Panc1 (cell line): ENCODE results near the gene USP30. TPM values are rescaled to one million over a fixed set of nuclear protein-coding genes. Genes with fewer than 3 reads are reported as not detected.
"Not testable (repeated sequence)": the region's sequence is repeated elsewhere in the genome, so short reads cannot be mapped to it uniquely, and the experiment has no call there.

Source experiments
- ATAC-seq: fragments of 200-7000 bp; cut with Tn5 transposase; 2 replicates; pipeline ENCODE4 v1.9.1; 2020; ENCODE audit warnings: mild to moderate bottlenecking, moderate library complexity
- BruUV-seq: library from RNA; stranded (reverse); fragments of 400-500 nt; replicated peaks from 2 replicates; lab custom pipeline; 2021; lab: Mats Ljungman, UMichigan
- CTCF ChIA-PET: fragments of 300-600 bp; sonication (Branson Sonifier 250); formaldehyde crosslinking; loops from one replicate; lab custom pipeline; 2022; ENCODE audit warnings: antibody characterized with exemption; lab: Charles Lee
- POLR2A ChIA-PET: fragments of 300-600 bp; sonication (Branson Sonifier 250); formaldehyde crosslinking; loops from one replicate; lab custom pipeline; 2022; ENCODE audit warnings: antibody characterized with exemption; lab: Charles Lee
- DNase-seq: peaks from one replicate; pipeline ENCODE4 v3.0.0-alpha.2; 2010; ENCODE audit warnings: low read depth, low spot score
- H3K27ac ChIP-seq: 2 replicates; pipeline ENCODE4 v1.5.1; 2011; ENCODE audit warnings: mild to moderate bottlenecking, low read length, inconsistent platforms
- H3K27me3 ChIP-seq: fragments of 200-500 bp; sonication (Bioruptor generic); 2 replicates; pipeline ENCODE4 v1.6.0; 2014; ENCODE audit warnings: low read length, inconsistent platforms; ENCODE audit not compliant: control insufficient read depth, insufficient read depth
- H3K36me3 ChIP-seq: fragments of 200-500 bp; sonication (Bioruptor generic); 2 replicates; pipeline ENCODE4 v1.5.1; 2014; ENCODE audit warnings: inconsistent platforms, mild to moderate bottlenecking, low read length, moderate library complexity; ENCODE audit not compliant: control insufficient read depth, insufficient read depth
- H3K4me1 ChIP-seq: 2 replicates; pipeline ENCODE4 v1.5.1; 2011; ENCODE audit warnings: inconsistent platforms, mild to moderate bottlenecking, low read length, moderate library complexity; ENCODE audit not compliant: control insufficient read depth, insufficient read depth
- H3K4me3 ChIP-seq, 2 experiments: 2 replicates each; pipeline ENCODE4 v1.5.1; 2011 to 2012; ENCODE audit warnings: low read depth in 2 of 2, low read length in 2 of 2, mild to moderate bottlenecking in 2 of 2, inconsistent platforms in 1 of 2, moderate library complexity in 1 of 2
- H3K9me3 ChIP-seq: fragments of 200-500 bp; sonication (Bioruptor generic); 2 replicates; pipeline ENCODE4 v1.5.1; 2014; ENCODE audit warnings: low read depth, mild to moderate bottlenecking, inconsistent platforms, low read length, moderate library complexity; ENCODE audit not compliant: control insufficient read depth, insufficient read depth
- POLR2AphosphoS5 ChIP-seq: IDR thresholded peaks from 2 replicates; pipeline ENCODE4 v1.6.1; 2012; ENCODE audit warnings: mild to moderate bottlenecking, low read depth, low read length, moderate library complexity
- SIN3A ChIP-seq: IDR thresholded peaks from 2 replicates; pipeline ENCODE4 v1.6.1; 2012; ENCODE audit warnings: low read depth, mild to moderate bottlenecking, low read length, moderate library complexity, borderline replicate concordance; ENCODE audit not compliant: insufficient read depth
- TCF7L2 ChIP-seq: IDR thresholded peaks from 2 replicates; pipeline ENCODE4 v1.6.1; 2011; ENCODE audit warnings: mild to moderate bottlenecking, low read depth, low read length, inconsistent platforms
- in situ Hi-C: cut with HindIII; loops from 2 replicates; pipeline ENCODE4 v1.10.0; 2016; ENCODE audit warnings: low sequenced_read_pairs, low pct_unique_long_range_greater_than_20kb
- intact Hi-C: fragments of 100-400 bp; cut with micrococcal nuclease; formaldehyde crosslinking; loops from one replicate; pipeline ENCODE4 v1.10.0; 2022; ENCODE audit not compliant: unreplicated experiment
- total RNA-seq: library from RNA; stranded (reverse); gene quantifications from one replicate; pipeline ENCODE4 v1.2.1, GENCODE V29; 2021; ENCODE audit not compliant: unreplicated experiment
- TF ChIP-seq, protein P1 (sequence below): fragments of 450-650 bp; IDR thresholded peaks from 2 replicates; pipeline ENCODE4 v1.5.1; 2017; ENCODE audit warnings: mild to moderate bottlenecking
- TF ChIP-seq, protein P2 (sequence below), 2 experiments: IDR thresholded peaks; 2 replicates each; pipeline ENCODE4 v1.6.1; 2011 to 2012; ENCODE audit warnings: low read depth in 2 of 2, control low read depth in 1 of 2, low read length in 1 of 2, mild to moderate bottlenecking in 1 of 2, moderate library complexity in 1 of 2; ENCODE audit not compliant: insufficient read depth in 1 of 2

The USP30 gene
- total RNA-seq, 1 experiment from 2014 or later = 5.7 TPM

DNA sequence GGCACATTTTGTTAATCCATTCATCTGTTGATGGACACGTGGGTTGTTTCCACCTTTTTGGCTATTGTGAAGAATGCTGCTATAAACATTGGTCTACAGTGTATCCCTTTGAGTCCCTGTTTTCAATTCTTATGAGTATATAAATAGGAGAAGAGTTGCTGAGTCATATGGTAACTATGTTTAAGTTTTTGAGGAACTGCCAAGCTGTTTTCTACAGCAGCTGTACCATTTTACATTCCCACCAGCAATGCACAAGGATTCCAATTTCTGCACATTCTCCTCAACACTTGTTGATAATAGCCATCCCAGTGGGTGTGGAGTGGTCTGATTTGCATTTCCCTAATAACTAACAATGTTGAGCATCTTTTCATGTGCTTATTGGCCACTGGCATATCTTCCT lies 24.6 kb upstream of the USP30 start:
- intact Hi-C loops = no loop called here
- no peak for ATAC-seq

DNA sequence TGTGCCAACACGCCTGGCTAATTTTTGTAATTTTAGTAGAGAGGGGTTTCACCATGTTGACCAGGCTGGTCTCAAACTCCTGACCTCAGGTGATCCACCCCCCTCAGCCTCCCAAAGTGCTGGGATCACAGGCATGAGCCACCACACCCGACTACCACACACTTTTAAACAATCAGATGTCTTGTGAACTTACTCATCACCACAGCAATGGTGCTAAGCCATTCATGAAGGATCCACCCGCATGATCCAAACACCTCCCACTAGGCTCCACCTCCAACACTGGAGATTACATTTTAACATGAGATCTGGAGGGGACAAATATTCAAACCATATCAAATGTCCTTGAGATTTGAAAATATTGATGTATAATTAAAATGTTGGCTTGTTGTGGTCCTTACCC lies 23.8 kb upstream of the USP30 start:
- H3K27ac ChIP-seq, H3K4me1 ChIP-seq, BruUV-seq, DNase-seq, intact Hi-C loops, in situ Hi-C loops, ATAC-seq, H3K9me3 ChIP-seq, H3K36me3 ChIP-seq, CTCF ChIA-PET, H3K4me3 ChIP-seq: not testable (repeated sequence)
- POLR2A ChIA-PET = interaction anchor here (0.6 kb wide), 1 partner anchor 36 kb away, joined by 4 read pairs; no protein-coding TSS in a partner anchor
- H3K27me3 ChIP-seq = peaks cover 15% of the 10 kb centered on the region

More for the DNA sequence above, 24.6 kb upstream of the USP30 start:
- POLR2A ChIA-PET = no interaction called here
- Histone ChIP-seq H3K27ac (no peak overlapping the region), H3K36me3 (no peaks in the 10 kb centered on the region), H3K4me1 (no peaks in the 10 kb centered on the region), H3K9me3 (no peaks in the 10 kb centered on the region), H3K27me3 (peaks cover 13% of the 10 kb centered on the region), H3K4me3 (no peak overlapping the region)
- no peak for DNase-seq
- TF ChIP-seq, protein P1, sequence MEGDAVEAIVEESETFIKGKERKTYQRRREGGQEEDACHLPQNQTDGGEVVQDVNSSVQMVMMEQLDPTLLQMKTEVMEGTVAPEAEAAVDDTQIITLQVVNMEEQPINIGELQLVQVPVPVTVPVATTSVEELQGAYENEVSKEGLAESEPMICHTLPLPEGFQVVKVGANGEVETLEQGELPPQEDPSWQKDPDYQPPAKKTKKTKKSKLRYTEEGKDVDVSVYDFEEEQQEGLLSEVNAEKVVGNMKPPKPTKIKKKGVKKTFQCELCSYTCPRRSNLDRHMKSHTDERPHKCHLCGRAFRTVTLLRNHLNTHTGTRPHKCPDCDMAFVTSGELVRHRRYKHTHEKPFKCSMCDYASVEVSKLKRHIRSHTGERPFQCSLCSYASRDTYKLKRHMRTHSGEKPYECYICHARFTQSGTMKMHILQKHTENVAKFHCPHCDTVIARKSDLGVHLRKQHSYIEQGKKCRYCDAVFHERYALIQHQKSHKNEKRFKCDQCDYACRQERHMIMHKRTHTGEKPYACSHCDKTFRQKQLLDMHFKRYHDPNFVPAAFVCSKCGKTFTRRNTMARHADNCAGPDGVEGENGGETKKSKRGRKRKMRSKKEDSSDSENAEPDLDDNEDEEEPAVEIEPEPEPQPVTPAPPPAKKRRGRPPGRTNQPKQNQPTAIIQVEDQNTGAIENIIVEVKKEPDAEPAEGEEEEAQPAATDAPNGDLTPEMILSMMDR = no peak
- no peak for TF ChIP-seq SIN3A
- no peak for TF ChIP-seq POLR2AphosphoS5
- TF ChIP-seq, protein P2, sequence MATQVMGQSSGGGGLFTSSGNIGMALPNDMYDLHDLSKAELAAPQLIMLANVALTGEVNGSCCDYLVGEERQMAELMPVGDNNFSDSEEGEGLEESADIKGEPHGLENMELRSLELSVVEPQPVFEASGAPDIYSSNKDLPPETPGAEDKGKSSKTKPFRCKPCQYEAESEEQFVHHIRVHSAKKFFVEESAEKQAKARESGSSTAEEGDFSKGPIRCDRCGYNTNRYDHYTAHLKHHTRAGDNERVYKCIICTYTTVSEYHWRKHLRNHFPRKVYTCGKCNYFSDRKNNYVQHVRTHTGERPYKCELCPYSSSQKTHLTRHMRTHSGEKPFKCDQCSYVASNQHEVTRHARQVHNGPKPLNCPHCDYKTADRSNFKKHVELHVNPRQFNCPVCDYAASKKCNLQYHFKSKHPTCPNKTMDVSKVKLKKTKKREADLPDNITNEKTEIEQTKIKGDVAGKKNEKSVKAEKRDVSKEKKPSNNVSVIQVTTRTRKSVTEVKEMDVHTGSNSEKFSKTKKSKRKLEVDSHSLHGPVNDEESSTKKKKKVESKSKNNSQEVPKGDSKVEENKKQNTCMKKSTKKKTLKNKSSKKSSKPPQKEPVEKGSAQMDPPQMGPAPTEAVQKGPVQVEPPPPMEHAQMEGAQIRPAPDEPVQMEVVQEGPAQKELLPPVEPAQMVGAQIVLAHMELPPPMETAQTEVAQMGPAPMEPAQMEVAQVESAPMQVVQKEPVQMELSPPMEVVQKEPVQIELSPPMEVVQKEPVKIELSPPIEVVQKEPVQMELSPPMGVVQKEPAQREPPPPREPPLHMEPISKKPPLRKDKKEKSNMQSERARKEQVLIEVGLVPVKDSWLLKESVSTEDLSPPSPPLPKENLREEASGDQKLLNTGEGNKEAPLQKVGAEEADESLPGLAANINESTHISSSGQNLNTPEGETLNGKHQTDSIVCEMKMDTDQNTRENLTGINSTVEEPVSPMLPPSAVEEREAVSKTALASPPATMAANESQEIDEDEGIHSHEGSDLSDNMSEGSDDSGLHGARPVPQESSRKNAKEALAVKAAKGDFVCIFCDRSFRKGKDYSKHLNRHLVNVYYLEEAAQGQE (IDR thresholded peaks at IDR 0.05; ENCODE audit: insufficient read depth in 1 of 2, low read depth in 2 of 2, low read length in 1 of 2) = no peak
- CTCF ChIA-PET = no interaction called here
- in situ Hi-C loops = no loop called here
- BruUV-seq = no TSS peak

DNA sequence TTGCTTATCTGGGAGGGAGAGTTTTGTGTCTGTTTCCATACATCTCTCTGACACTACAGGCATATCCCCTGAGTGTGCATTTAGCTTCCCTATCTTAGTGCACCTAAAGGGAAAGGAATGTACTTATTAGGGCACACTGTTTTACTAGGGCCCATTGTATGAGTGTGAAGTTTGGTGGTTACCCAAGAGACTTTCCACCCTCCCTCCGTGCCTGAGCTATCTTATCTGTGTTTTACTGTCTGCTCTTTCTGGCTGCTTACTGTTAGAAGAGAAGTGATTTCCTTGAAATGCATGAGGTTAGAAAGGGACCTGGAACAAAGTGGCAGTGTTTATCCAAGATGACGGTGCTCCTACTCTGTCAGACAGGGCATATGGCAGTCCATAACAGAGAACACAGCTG lies 23.0 kb upstream of the USP30 start:
- no peak for TF ChIP-seq TCF7L2
- TF ChIP-seq SIN3A = no peak
- TF ChIP-seq, protein P2 (IDR thresholded peaks at IDR 0.05; ENCODE audit: insufficient read depth in 1 of 2, low read depth in 2 of 2, low read length in 1 of 2) = no peak
- TF ChIP-seq POLR2AphosphoS5 = no peak
- TF ChIP-seq, protein P1 = no peak
- in situ Hi-C loops = no loop called here

More for the DNA sequence above, 23.0 kb upstream of the USP30 start:
- H3K27ac ChIP-seq = no peak overlapping the region
- ATAC-seq (no peak), DNase-seq (no peak)
- intact Hi-C loops = no loop called here
- POLR2A ChIA-PET = interaction anchor here (0.6 kb wide), 1 partner anchor 36 kb away, joined by 4 read pairs; no protein-coding TSS in a partner anchor
- H3K9me3 ChIP-seq = no peaks in the 10 kb centered on the region
- CTCF ChIA-PET = no interaction called here
- no peaks in the 10 kb centered on the region for H3K36me3 ChIP-seq
- no TSS peak for BruUV-seq
- peaks cover 15% of the 10 kb centered on the region for H3K27me3 ChIP-seq
- H3K4me1 ChIP-seq = no peaks in the 10 kb centered on the region
- H3K4me3 ChIP-seq = no peak overlapping the region
